ENCODE data around the gene CD300LB. TPM values are rescaled to one million over a fixed set of nuclear protein-coding genes. Genes with fewer than 3 reads are reported as not detected.

The CD300LB gene
- total RNA-seq, 1 experiment from 2014 or later: not detected

DNA sequence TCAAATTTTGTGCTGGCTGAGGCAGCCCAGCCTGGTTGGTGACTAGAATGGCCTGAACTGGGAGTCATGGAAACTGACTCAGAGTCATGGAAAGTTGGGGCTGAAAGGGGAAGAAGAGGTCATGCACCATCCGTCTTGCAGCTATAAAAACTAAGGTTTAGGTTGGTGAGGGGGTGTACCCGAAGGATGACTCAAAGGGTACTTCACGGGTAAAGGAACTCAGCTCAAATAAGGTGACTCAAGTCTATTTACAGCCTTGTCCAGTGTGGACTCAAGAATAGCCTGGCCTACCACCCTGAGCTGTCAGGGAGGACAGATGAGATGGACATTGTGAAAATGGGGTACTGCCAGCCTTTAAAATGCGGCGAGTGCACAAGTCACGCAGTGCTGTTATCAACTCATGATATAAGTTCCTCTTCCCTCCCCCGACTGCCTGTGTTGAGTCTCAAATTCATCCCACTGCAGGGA, 18.6 kb downstream of the CD300LB start:
- no peak for DNase-seq (ENCODE audit: low spot score)
- H3K27ac Mint-ChIP-seq: no peak overlapping the region
- CTCF ChIA-PET: interaction anchor here (1.4 to 1.5 kb wide), 2 partner anchors 29 to 133 kb away, joined by 3 to 4 read pairs; no protein-coding TSS in a partner anchor
- no peaks in the 10 kb centered on the region for H3K4me1 Mint-ChIP-seq
- H3K27me3 Mint-ChIP-seq (ENCODE audit: low read depth): peaks cover 27% of the 10 kb centered on the region
- POLR2A ChIA-PET: no interaction called here
- H3K9me3 Mint-ChIP-seq: peaks cover 33% of the 10 kb centered on the region
- H3K4me3 Mint-ChIP-seq: no peak overlapping the region
- ATAC-seq: no peak
- H3K36me3 Mint-ChIP-seq: peaks cover 19% of the 10 kb centered on the region
- TF ChIP-seq GRHL2 (CRISPR knock-in tag; IDR thresholded peaks at IDR 0.05; ENCODE audit: insufficient replicate concordance, severe bottlenecking): no peak
- no peak for TF ChIP-seq CBFB (CRISPR knock-in tag; IDR thresholded peaks at IDR 0.05; ENCODE audit: low read depth)
- TF ChIP-seq SP1 (CRISPR knock-in tag; conservative IDR thresholded peaks at IDR 0.05): no peak
- no peak for TF ChIP-seq TP53 (CRISPR knock-in tag; IDR thresholded peaks at IDR 0.05)
- TF ChIP-seq, protein P1, sequence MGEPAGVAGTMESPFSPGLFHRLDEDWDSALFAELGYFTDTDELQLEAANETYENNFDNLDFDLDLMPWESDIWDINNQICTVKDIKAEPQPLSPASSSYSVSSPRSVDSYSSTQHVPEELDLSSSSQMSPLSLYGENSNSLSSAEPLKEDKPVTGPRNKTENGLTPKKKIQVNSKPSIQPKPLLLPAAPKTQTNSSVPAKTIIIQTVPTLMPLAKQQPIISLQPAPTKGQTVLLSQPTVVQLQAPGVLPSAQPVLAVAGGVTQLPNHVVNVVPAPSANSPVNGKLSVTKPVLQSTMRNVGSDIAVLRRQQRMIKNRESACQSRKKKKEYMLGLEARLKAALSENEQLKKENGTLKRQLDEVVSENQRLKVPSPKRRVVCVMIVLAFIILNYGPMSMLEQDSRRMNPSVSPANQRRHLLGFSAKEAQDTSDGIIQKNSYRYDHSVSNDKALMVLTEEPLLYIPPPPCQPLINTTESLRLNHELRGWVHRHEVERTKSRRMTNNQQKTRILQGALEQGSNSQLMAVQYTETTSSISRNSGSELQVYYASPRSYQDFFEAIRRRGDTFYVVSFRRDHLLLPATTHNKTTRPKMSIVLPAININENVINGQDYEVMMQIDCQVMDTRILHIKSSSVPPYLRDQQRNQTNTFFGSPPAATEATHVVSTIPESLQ (CRISPR knock-in tag; IDR thresholded peaks at IDR 0.05): no peak
- no peak for TF ChIP-seq RELA (CRISPR knock-in tag; IDR thresholded peaks at IDR 0.05; ENCODE audit: borderline replicate concordance)
- TF ChIP-seq, protein P2, sequence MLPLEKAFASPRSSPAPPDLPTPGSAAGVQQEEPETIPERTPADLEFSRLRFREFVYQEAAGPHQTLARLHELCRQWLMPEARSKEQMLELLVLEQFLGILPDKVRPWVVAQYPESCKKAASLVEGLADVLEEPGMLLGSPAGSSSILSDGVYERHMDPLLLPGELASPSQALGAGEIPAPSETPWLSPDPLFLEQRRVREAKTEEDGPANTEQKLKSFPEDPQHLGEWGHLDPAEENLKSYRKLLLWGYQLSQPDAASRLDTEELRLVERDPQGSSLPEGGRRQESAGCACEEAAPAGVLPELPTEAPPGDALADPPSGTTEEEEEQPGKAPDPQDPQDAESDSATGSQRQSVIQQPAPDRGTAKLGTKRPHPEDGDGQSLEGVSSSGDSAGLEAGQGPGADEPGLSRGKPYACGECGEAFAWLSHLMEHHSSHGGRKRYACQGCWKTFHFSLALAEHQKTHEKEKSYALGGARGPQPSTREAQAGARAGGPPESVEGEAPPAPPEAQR (CRISPR knock-in tag; IDR thresholded peaks at IDR 0.05): no peak
- TF ChIP-seq, protein P3, sequence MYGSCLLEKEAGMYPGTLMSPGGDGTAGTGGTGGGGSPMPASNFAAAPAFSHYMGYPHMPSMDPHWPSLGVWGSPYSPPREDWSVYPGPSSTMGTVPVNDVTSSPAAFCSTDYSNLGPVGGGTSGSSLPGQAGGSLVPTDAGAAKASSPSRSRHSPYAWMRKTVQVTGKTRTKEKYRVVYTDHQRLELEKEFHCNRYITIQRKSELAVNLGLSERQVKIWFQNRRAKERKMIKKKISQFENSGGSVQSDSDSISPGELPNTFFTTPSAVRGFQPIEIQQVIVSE (CRISPR knock-in tag; IDR thresholded peaks at IDR 0.05; ENCODE audit: borderline replicate concordance): no peak

DNA sequence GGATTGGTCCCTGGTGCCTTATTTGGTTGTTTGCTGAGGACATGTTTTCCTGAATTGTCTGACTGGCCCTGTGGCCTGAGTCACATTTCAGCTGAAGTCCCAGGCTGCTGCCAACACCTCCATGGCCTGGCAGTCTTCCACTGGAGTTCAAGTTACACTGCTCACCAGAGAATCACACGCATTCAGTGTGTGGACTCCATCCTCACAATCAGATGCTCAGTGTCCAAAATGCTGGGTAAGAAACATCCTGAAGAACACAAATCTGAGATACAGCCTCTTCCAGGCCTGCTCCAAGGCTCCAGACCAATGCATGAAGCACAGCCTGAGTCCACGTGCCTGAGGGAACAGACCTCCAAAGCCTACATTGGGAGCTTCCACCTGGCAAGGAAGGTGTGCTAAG, 19.2 kb downstream of the CD300LB start:
- ATAC-seq: no peak
- peaks cover 19% of the 10 kb centered on the region for H3K36me3 Mint-ChIP-seq
- no peak overlapping the region for H3K27ac Mint-ChIP-seq
- ChIA-PET POLR2A (no interaction called here), CTCF (interaction anchor here (1.3 to 1.5 kb wide), 3 partner anchors 28 to 144 kb away, joined by 3 to 4 read pairs (median 4); no protein-coding TSS in a partner anchor)
- DNase-seq (ENCODE audit: low spot score): no peak
- H3K9me3 Mint-ChIP-seq: peaks cover 28% of the 10 kb centered on the region
- H3K4me1 Mint-ChIP-seq: no peaks in the 10 kb centered on the region
- H3K4me3 Mint-ChIP-seq: no peak overlapping the region
- H3K27me3 Mint-ChIP-seq (ENCODE audit: low read depth): peaks cover 27% of the 10 kb centered on the region
- TF ChIP-seq ZNF232 (CRISPR knock-in tag; IDR thresholded peaks at IDR 0.05) (no peak), NFATC4 (CRISPR knock-in tag; IDR thresholded peaks at IDR 0.05) (no peak), FOXP1 (CRISPR knock-in tag; IDR thresholded peaks at IDR 0.05; ENCODE audit: borderline replicate concordance) (no peak), CTCF (IDR thresholded peaks at IDR 0.05) (no peak), TCF7 (CRISPR knock-in tag; IDR thresholded peaks at IDR 0.05; ENCODE audit: low read depth) (no peak), STAT6 (CRISPR knock-in tag; conservative IDR thresholded peaks at IDR 0.05; ENCODE audit: low read depth) (no peak), ATF2 (CRISPR knock-in tag; IDR thresholded peaks at IDR 0.05; ENCODE audit: borderline replicate concordance, low read depth) (no peak), SMAD3 (CRISPR knock-in tag; IDR thresholded peaks at IDR 0.05; ENCODE audit: borderline replicate concordance) (no peak), SOX15 (CRISPR knock-in tag; IDR thresholded peaks at IDR 0.05) (no peak), GRHL2 (CRISPR knock-in tag; IDR thresholded peaks at IDR 0.05; ENCODE audit: insufficient replicate concordance, severe bottlenecking) (no peak), PRRX2 (CRISPR knock-in tag; IDR thresholded peaks at IDR 0.05) (no peak), NR1H2 (CRISPR knock-in tag; IDR thresholded peaks at IDR 0.05) (no peak)
- TF ChIP-seq, protein P4, sequence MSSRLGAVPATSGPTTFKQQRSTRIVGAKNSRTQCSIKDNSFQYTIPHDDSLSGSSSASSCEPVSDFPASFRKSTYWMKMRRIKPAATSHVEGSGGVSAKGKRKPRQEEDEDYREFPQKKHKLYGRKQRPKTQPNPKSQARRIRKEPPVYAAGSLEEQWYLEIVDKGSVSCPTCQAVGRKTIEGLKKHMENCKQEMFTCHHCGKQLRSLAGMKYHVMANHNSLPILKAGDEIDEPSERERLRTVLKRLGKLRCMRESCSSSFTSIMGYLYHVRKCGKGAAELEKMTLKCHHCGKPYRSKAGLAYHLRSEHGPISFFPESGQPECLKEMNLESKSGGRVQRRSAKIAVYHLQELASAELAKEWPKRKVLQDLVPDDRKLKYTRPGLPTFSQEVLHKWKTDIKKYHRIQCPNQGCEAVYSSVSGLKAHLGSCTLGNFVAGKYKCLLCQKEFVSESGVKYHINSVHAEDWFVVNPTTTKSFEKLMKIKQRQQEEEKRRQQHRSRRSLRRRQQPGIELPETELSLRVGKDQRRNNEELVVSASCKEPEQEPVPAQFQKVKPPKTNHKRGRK (CRISPR knock-in tag; IDR thresholded peaks at IDR 0.05; ENCODE audit: borderline replicate concordance): no peak
- TF ChIP-seq, protein P5, sequence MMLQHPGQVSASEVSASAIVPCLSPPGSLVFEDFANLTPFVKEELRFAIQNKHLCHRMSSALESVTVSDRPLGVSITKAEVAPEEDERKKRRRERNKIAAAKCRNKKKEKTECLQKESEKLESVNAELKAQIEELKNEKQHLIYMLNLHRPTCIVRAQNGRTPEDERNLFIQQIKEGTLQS (CRISPR knock-in tag; conservative IDR thresholded peaks at IDR 0.05): no peak
- TF ChIP-seq, protein P6, sequence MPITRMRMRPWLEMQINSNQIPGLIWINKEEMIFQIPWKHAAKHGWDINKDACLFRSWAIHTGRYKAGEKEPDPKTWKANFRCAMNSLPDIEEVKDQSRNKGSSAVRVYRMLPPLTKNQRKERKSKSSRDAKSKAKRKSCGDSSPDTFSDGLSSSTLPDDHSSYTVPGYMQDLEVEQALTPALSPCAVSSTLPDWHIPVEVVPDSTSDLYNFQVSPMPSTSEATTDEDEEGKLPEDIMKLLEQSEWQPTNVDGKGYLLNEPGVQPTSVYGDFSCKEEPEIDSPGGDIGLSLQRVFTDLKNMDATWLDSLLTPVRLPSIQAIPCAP (CRISPR knock-in tag; IDR thresholded peaks at IDR 0.05): no peak
